GM19438 (cell line): ENCODE measurements around the gene GPN3.
"Not testable (repeated sequence)": the region's sequence is repeated elsewhere in the genome, so short reads cannot be mapped to it uniquely, and the experiment has no call there.

Source experiments
- ATAC-seq: cut with Tn5 transposase; IDR thresholded peaks from one replicate; pipeline ENCODE4 v1.9.1; 2021; ENCODE audit warnings: low read depth; ENCODE audit not compliant: unreplicated experiment

Gene GPN3

DNA sequence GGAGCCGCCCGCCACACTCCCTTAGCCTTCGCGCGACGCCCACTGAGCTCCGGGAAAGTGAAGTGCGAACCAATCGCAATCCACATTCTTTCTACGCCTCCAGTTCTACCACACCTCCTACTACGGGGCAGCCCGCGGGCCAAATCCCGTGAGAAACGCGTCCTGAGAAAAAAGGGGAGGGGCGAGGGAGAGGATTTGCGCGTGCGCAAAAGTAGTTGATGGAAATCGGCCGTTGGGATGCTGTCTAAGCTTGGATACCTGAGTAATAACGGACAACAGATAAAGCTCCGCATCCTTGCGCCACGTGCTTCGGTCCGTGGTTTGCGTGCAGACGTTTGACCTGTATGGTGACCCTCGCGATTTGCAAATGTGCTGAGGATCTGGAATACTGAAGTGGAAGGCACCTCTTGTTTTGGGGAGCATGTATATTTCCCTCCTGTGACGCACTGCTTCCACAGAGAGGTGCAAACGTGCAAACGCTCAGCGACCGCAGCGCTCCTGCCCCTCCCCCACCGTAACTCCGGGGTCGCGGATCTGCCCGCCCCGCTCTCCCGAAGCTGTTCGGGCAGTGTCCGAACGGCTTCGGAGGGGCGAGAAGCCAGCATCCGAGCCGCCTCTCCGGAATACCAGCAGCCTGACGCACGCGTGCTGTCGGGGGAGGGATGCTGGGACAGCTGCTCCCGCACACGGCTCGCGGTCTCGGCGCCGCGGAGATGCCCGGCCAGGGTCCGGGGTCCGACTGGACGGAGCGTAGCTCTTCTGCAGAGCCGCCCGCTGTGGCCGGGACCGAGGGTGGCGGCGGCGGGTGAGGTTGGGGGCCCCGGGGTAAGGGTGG is at the start of gene GPN3, which contains the start of gene FAM216A:
TSS of gene GPN3 (minus strand) at position 44 of the 835 bp plus-strand sequence. CDS start 54 bp downstream, outside the sequence.
TSS of gene FAM216A (plus strand) at position 632 of the 835 bp plus-strand sequence. CDS start at position 663, 31 bp downstream.
- peak; percentile 74 for ATAC-seq

DNA sequence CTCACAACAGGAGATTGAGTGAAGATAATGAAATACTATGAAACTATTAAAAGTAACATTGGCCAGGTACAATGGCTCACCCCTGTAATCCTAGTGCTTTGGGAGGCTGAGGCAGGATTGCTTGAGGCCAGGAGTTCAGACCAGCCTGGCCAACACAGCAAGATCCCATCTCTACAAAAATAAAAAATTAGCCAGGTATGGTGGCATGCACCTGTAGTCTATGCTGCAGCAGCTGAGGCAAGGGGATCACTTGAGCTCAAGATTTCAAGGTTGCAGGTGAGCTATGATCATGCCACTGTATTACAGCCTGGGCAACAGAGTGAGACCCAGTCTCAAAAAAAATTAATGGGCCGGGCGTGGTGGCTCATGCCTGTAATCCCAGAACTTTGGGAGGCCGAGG is 48.9 kb upstream of the GPN3 start:
- ATAC-seq = no peak

DNA sequence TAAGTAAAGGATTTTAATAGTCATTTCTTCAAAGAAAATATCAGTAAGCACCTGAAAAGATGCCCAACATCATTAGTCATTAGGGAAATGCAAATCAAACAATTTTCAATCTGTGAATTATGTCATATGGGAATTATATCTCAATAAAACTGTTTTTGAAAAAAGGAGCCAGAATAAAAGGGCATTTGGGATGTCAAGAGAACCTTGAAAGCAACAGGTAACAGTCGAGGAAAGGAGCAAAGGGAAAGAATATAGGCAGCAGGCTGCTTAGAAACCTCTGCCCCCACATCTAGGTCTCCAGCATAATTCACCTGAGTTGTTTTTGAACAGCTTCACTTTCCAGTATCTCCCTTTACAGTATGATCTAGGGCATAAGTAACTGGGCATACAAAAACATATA is 46.3 kb upstream of the GPN3 start:
- no peak for ATAC-seq

DNA sequence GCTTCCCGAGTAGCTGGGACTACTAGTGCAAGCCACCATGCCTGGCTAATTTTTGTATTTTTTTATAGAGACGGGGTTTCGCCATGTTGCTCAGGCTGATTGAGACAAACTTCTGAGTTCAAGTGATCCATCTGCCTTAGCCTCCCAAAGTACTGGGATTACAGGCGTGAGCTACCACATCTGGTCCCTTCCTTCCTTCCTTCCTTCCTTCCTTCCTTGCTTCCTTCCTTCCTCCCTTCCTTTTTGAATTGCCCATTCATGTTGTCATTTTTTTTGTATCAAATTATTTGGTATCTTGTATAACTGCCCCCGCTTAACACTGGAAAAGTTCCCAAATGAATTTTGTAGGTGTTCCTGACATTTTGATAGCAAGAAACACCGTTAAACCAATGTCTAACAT is 45.8 kb upstream of the GPN3 start:
- no peak for ATAC-seq

DNA sequence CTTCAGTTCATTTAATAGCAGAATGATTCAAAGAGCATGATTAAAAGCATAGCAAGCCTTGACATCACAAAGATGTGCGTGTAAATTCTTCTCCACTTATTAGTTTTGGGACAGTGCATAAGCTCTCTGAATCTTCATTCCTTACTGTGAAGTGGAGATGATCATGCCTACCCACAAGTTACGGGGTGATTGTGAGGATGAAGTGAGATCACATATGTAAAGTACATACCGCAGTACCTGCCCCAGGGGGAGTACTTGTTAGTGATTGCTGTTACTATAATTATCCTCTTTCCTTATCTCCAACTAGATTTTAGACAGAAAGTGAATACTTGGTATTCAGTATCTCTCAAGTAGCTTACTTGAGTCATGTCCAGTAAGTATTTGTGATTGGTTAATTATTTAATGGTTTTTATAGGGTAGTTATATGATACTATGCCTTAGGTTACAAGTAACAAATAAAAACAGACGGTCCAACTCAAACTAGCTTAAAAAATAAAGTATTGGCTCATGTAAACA is 40.1 kb upstream of the GPN3 start:
- ATAC-seq = no peak

DNA sequence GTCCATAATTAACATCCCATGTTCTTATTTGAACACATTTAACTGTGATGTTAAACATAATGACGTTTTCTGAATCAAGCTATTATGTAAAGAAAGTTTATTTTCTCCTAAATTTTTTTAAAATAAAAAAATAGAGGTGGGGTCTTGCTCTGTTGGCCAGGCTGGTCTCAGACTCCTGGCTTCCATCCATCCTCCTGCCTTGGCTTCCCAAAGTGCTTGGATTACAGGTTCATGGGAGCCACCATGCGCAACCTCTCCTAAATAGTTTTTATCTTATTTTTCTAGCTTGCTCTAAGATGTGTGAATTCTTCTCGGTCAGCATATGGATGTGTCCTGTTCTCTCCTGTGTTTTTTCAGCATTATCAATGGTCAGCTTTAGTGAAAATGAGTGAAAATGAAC is 37.3 kb upstream of the GPN3 start:
- no peak for ATAC-seq

DNA sequence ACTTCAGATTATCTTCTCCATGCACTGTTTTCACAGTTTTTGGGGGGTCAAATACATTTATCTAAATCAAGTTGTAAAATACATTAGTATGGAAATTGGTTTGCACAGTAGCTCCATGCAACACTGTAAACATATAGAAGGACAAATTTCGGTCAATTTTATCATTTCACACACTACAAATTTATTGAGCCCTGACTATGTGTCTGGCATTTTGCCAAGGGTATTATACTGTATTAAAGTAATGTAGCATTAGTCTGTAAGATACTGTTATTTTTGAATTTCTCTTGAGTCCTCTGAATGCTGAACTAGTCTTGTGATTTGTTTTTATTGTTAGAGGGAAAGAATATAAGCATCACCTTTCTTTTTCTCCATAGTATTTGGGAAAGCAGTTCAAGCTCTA is 35.4 kb upstream of the GPN3 start:
- no peak for ATAC-seq

DNA sequence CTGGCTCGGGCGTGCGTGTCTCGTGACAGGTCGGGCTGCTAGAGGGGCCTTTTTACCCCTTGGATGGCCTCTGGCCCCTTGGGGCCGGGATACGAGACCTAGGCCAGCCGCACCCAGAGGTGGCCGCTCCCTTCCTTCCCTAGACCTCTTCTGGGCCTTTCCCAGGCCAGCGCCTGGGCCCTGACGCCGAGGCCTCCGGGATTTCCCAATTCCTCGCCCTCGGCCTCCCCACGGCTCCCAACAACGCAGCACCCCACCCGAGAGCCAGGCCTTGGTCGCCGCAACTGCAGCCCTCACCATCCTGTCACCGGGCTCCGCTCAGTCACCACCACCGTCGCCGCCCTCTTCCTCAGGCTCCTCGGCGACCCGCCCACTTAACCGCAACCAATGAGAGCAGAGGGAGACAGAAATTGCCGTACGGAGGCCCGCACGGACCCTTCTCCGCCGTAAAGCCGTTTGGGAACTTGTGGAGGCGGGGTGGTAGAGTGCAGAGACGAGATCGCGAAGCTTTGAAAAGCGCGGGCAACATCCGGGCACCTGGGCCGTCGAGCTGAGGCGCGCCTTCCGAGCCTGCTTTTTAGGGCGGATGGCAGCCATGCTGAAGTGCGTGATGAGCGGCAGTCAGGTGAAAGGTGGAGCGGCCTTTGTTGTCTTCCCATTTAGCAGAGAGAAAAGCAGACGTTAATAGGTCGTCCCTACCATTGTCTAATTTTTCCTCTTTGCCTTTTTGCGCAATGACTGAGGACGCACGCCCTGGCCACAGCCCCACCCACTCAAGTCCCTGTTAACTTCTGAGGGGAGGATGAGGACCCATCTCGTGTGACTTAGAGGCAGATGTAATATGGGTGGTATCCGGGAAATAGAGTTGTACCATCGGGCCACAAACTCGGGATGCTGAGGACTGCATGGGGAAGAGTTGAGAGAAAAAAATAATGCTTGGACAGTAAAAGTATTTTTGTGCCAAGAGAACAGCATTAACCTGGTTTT is 34.0 kb upstream of the GPN3 start, which contains the start of the genes RAD9B and VPS29:
TSS of gene RAD9B (plus strand) at position 580 of the 987 bp plus-strand sequence. CDS start at position 587, 7 bp downstream.
TSS of gene VPS29 (minus strand) at position 360 of the 987 bp plus-strand sequence. CDS start at position 300, 60 bp downstream.
- peak; percentile 92 for ATAC-seq

DNA sequence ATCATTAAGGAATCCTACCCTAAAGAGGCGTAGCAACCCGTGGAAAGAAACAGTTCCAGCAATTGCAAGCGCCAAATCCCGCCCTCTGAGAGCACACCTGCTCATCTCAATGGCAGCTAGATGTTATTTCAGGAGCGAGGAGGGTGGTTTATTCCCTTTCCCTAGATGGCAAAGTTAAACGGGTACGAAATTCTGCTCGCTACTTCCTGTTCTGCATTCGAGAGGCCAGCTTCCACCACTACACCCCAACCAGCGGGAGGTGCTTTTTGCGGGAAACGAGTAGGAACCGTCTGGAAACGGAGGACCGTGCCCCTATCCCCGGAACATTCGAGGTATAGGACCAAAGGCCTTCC is 33.3 kb upstream of the GPN3 start:
- peak; percentile 7 for ATAC-seq

DNA sequence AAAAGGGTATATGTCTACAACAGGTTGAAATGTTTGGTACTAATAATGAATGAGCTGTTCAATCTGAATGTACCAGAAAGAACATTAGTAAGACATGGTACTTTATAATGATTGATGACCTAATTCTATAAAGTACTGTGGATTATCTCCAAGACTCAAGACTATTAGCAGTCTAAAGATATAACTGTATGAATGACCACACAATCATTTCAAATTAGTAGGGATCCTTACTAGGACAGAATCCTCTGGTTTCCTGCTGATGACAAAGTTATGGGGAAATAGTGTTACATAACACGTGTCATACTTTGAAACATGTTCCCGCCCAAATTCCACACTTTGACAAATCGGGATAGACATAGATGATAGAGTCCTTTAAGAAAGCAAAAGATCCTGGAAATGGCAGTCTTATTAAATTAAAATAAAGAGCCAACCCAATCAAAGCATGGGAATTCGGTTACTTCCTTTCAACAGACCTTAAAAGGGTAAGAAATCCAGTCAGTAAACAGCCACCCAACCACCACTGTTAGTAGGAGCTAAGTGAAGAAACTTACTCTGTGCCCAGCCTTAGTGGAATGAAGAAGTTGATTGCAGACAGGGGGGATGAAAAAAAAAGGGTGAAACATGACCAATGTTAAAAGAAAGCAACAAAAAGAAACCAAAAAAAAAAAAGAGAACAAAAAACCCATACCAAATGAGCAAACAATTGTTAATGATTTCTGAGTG is 31.1 kb upstream of the GPN3 start:
- ATAC-seq = no peak

DNA sequence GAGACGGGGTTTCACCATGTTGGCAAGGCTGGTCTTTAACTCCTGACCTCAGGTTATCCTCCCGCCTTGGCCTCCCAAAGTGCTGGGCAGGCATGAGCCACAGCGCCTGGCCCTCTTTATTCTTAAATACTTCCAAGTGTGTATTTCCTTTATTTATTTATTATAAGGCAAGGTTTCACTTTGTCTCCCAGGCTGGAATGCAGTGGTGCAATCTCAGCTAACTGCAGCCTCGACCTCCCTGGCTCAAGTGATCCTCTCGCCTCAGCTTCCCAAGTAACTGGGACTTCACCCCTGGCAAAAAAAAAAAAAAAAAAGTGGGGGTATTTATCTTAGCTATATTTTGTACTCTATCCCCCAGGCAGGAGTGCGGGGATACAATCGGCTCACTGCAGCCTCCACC is 7.4 kb upstream of the GPN3 start:
- no peak for ATAC-seq

DNA sequence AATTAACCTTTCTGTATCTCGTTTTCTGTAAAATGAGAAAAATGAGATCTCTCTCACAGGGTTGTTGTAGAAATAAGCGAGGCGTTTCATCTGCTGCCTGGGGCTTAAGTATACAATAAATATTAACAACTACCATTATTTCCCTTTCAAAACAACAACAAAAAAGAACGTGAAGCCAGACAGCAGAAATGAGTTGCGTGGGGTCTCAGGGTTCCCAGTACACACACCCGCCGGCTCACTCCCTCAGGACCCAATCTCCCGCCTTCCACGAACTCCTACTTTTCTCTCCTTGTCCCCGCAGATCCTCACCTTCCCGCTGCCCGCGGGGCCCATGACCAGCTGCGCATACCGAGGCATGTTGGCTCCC is 227 bp downstream of the GPN3 start:
- ATAC-seq = no peak

DNA sequence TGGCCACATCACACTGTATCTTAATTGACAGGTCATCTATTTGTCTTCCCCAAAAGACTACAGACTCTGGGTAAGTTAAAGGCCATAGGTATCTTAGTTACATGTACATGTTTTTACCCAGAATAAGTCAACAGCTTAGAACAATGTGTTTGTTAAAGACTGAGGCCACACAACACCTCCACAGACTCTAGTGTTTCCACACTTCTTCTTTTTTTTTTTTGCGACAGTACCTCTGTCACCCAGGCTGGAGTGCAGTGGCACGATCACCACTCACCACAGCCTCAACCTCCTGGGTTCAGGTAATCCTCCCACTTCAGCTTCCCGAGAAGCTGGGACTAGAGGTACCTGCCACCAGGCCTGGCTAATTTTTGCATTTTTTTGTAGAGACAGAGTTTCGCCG is 1.3 kb downstream of the GPN3 start:
- no peak for ATAC-seq

DNA sequence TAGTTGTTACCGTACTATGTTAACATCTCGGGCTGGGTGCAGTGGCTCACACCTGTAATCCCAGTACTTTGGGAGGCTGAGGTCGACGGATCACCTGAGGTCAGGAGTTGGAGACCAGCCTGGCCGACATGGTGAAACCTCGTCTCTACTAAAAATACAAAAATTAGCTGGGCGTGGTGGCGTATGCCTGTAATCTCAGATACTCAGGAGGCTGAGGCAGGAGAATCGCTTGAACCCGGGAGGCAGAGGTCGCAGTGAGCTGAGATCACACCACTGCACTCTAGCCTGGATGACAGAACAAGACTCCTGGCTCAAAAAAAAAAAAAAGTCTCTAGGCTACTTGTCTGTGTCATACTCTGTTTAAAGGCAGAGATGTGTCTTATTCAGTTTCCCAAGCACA is 2.3 kb downstream of the GPN3 start:
- not testable (repeated sequence) for ATAC-seq

DNA sequence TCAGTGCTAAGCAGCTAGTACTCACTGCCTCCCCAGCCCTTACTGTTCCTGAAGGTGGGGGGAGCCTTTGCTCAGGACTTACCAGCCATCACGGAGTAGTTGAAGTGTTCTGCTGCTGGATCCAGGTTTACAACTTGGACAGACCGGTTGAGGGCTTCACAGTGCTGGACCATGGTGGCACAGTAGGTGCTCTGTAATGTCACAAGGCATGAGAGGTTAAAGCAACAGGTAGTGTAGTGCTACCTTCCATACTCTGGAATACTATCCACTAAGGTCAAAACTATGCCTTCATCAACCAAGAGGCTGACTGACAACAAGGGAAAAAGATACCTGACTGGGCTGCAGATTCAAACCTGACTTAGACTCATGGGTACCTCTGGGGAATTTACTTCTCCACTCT is 3.0 kb downstream of the GPN3 start:
- no peak for ATAC-seq

DNA sequence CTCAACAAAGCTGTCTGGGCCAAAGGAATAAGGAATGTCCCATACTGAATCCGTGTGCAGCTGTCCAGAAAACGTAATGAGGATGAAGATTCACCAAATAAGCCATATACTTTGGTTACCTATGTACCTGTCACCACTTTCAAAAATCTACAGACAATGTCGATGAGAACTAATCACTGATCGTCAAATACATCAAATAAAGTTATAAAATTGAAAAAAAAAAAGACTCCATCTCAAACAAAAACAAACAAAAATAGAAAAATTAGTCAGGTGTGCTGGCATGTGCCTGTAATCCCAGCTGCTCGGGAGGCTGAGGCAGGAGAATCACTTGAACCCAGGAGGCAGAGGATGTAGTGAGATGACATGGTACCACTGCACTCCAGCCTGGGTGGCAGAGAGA is 6.9 kb downstream of the GPN3 start:
- ATAC-seq = not testable (repeated sequence)

DNA sequence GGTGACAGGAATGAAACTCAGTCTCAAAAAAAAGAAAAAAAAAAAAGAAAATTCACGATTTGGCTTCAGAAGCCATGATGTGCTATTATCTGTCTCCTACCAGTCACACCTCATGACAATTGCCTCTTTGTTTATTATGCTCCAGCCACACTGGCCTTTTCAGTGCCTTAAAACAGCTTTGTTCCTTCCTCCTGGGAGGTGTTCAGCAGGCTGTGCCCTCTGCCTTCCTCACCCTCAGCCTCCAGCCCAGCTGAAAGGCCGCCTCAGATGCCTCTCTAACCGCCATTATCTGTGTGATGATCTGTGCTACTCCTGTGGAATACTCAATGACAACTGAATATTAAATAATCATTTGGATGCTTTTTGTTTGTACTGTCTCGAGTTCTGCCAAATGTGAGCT is 9.3 kb downstream of the GPN3 start:
- ATAC-seq = no peak

DNA sequence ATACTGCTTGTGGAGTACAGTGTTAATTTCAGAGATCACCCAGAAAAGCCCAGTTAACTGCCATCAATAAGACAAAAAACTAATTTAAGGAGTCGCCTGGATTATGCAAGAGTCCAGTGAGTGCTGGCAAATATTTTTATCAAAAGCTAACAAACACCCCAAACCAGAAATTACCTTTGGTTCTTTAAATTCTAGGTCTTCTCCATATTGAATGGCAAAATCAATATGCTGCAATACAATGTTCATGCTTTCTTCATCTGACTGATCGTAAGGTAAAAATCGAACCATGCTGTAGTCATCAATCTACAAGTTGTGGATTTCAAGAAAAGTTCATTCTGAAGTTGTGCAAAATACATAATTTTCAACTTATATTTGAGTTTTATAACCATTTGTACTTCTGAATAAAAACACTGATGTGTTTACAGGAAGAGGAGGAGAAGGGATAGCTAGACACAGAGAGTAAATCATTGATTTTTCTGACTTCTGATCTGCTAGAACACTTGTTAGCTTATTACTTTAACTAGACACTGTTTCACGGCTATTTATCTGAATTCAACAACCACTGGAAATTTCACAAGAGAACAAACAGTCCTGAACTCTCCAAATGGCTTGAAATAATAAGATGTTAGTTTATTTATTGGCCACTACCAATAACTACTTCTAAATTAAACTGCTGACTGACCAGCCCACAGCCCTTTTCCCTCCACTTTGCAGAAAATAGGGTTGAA is 14.3 kb downstream of the GPN3 start:
- no peak for ATAC-seq

DNA sequence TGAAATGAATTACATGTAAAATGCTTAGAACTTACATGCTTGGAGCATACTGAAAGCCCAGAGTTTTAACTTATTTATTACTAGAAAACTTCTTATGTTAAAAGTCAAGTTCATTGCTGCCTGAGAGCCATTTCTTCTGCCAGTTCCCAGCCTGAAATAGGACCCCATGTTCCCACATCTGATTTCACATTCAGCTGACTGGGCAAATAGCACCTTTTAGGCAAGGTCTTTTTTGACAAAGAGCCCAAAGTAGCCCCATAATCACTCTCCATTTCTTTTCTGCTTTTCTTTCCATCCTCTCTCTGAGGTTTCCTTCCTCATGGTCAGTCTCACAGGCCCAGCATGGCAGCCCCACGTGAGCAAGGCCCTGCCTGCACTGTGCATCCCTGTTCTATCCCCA is 16.8 kb downstream of the GPN3 start:
- ATAC-seq = no peak
